ENCODE data around the gene TNK2. TPM values are rescaled to one million over a fixed set of nuclear protein-coding genes. Genes with fewer than 3 reads are reported as not detected.
"Not testable (repeated sequence)": the region's sequence is repeated elsewhere in the genome, so short reads cannot be mapped to it uniquely, and the experiment has no call there.

Gene TNK2
- polyA plus RNA-seq, 3 donors: 0.84 to 131 (median 1.8) TPM

GRCh38 chr3:195825857-195826804, 82.2 kb downstream of the TNK2 start:
- H3K79me2 ChIP-seq (ENCODE audit: insufficient read depth, low read length): no peaks in the 10 kb centered on the region
- no peak for TF ChIP-seq CTCF (IDR thresholded peaks at IDR 0.05)
- no peaks in the 10 kb centered on the region for H3K27me3 ChIP-seq (ENCODE audit: control insufficient read depth in 2 of 2, insufficient read depth in 2 of 2, low read length in 2 of 2)
- H3K4me1 ChIP-seq (ENCODE audit: control insufficient read depth in 1 of 2, insufficient read depth in 2 of 2, low read length in 2 of 2): no peaks in the 10 kb centered on the region
- Mint-ChIP-seq H3K9me3 (no peaks in the 10 kb centered on the region), H3K27me3 (ENCODE audit: low read depth in 3 of 3) (peaks cover 5 to 8% (median 5%) of the 10 kb centered on the region in 3 donors), H3K27ac (no peak overlapping the region), H3K4me1 (no peaks in the 10 kb centered on the region), H3K36me3 (no peaks in the 10 kb centered on the region), H3K4me3 (no peak overlapping the region)
- DNase-seq: no peak
- no peak overlapping the region for H3K9ac ChIP-seq (ENCODE audit: insufficient read depth, low read length, poor library complexity, severe bottlenecking)
- H4K20me1 ChIP-seq (ENCODE audit: insufficient read depth, low read length): no peaks in the 10 kb centered on the region
- H3K36me3 ChIP-seq (replicated peaks in 1 of 2; ENCODE audit: control insufficient read depth in 1 of 2, insufficient read depth in 2 of 2, low read length in 2 of 2): no peaks in the 10 kb centered on the region
- WGBS (ENCODE audit: insufficient coverage): 96% methylated on average over 37 of the region's 47 CpGs
- intact Hi-C loops (cut with micrococcal nuclease): no loop called here
- H3K9me3 ChIP-seq (replicated peaks in 1 of 2; ENCODE audit: control insufficient read depth in 1 of 2, insufficient read depth in 1 of 2, low read length in 2 of 2): no peaks in the 10 kb centered on the region
- H3K4me3 ChIP-seq (replicated peaks in 1 of 3; ENCODE audit: low read depth in 2 of 3, low read length in 3 of 3): no peak overlapping the region
- no peak overlapping the region for H3K4me2 ChIP-seq (replicated peaks; ENCODE audit: extremely low read depth, low read length, poor library complexity, severe bottlenecking)
- H2AFZ ChIP-seq (ENCODE audit: insufficient read depth, low read depth, low read length, poor library complexity, severe bottlenecking): no peak overlapping the region
- H3K27ac ChIP-seq (ENCODE audit: low read depth in 1 of 2, low read length in 2 of 2): no peak overlapping the region

GRCh38 chr3:195825191-195825588, 83.2 kb downstream of the TNK2 start:
- Histone ChIP-seq H3K27ac (ENCODE audit: low read depth in 1 of 2, low read length in 2 of 2) (no peak overlapping the region), H3K9me3 (replicated peaks in 1 of 2; ENCODE audit: control insufficient read depth in 1 of 2, insufficient read depth in 1 of 2, low read length in 2 of 2) (no peaks in the 10 kb centered on the region), H3K79me2 (ENCODE audit: insufficient read depth, low read length) (no peaks in the 10 kb centered on the region), H4K20me1 (ENCODE audit: insufficient read depth, low read length) (no peaks in the 10 kb centered on the region), H3K4me1 (ENCODE audit: control insufficient read depth in 1 of 2, insufficient read depth in 2 of 2, low read length in 2 of 2) (no peaks in the 10 kb centered on the region), H3K36me3 (replicated peaks in 1 of 2; ENCODE audit: control insufficient read depth in 1 of 2, insufficient read depth in 2 of 2, low read length in 2 of 2) (no peaks in the 10 kb centered on the region), H3K27me3 (ENCODE audit: control insufficient read depth in 2 of 2, insufficient read depth in 2 of 2, low read length in 2 of 2) (no peaks in the 10 kb centered on the region), H3K4me2 (replicated peaks; ENCODE audit: extremely low read depth, low read length, poor library complexity, severe bottlenecking) (no peak overlapping the region), H2AFZ (ENCODE audit: insufficient read depth, low read depth, low read length, poor library complexity, severe bottlenecking) (no peak overlapping the region), H3K9ac (ENCODE audit: insufficient read depth, low read length, poor library complexity, severe bottlenecking) (no peak overlapping the region), H3K4me3 (replicated peaks in 1 of 3; ENCODE audit: low read depth in 2 of 3, low read length in 3 of 3) (no peak overlapping the region)
- H3K27me3 Mint-ChIP-seq (ENCODE audit: low read depth in 3 of 3): peaks cover 5 to 8% (median 5%) of the 10 kb centered on the region in 3 donors
- H3K4me1 Mint-ChIP-seq: no peaks in the 10 kb centered on the region
- 83% methylated on average over 13 of the region's 15 CpGs for WGBS (ENCODE audit: insufficient coverage)
- intact Hi-C loops (cut with micrococcal nuclease): no loop called here
- H3K27ac Mint-ChIP-seq: no peak overlapping the region
- H3K9me3 Mint-ChIP-seq: no peaks in the 10 kb centered on the region
- no peak for DNase-seq
- TF ChIP-seq CTCF (IDR thresholded peaks at IDR 0.05): no peak
- H3K4me3 Mint-ChIP-seq: no peak overlapping the region
- no peaks in the 10 kb centered on the region for H3K36me3 Mint-ChIP-seq

- H3K4me2 ChIP-seq (replicated peaks; ENCODE audit: extremely low read depth, low read length, poor library complexity, severe bottlenecking); H3K9me3 Mint-ChIP-seq; H3K36me3 ChIP-seq (replicated peaks in 1 of 2; ENCODE audit: control insufficient read depth in 1 of 2, insufficient read depth in 2 of 2, low read length in 2 of 2); H3K4me1 ChIP-seq (ENCODE audit: control insufficient read depth in 1 of 2, insufficient read depth in 2 of 2, low read length in 2 of 2); H3K27me3 ChIP-seq (ENCODE audit: control insufficient read depth in 2 of 2, insufficient read depth in 2 of 2, low read length in 2 of 2); DNase-seq; H3K79me2 ChIP-seq (ENCODE audit: insufficient read depth, low read length); H3K27me3 Mint-ChIP-seq (ENCODE audit: low read depth in 3 of 3); H3K9me3 ChIP-seq (replicated peaks in 1 of 2; ENCODE audit: control insufficient read depth in 1 of 2, insufficient read depth in 1 of 2, low read length in 2 of 2); H3K4me1 Mint-ChIP-seq; H3K27ac Mint-ChIP-seq; H3K4me3 Mint-ChIP-seq; intact Hi-C loops (cut with micrococcal nuclease); H2AFZ ChIP-seq (ENCODE audit: insufficient read depth, low read depth, low read length, poor library complexity, severe bottlenecking); H3K36me3 Mint-ChIP-seq; H3K4me3 ChIP-seq (replicated peaks in 1 of 3; ENCODE audit: low read depth in 2 of 3, low read length in 3 of 3); H3K27ac ChIP-seq (ENCODE audit: low read depth in 1 of 2, low read length in 2 of 2); H3K9ac ChIP-seq (ENCODE audit: insufficient read depth, low read length, poor library complexity, severe bottlenecking); H4K20me1 ChIP-seq (ENCODE audit: insufficient read depth, low read length): not testable (repeated sequence)
- 84% methylated on average over 13 of the region's 13 CpGs for WGBS (ENCODE audit: insufficient coverage)
Measured at GRCh38 chr3:195824425-195825190, 83.7 kb downstream of the TNK2 start.

Data from CD14-positive monocyte (primary cell).